ENCODE data around the gene VWC2.

VWC2 gene

GRCh38 chr7:49812534-49812933, 39.1 kb downstream of the VWC2 start:
- no peak for TF ChIP-seq CTCF (IDR thresholded peaks at IDR 0.05; ENCODE audit: insufficient read depth, low read depth, low read length, missing control alignments)
- H3K4me3 ChIP-seq (ENCODE audit: low read depth, low read length) = no peak overlapping the region
- no peak for DNase-seq (ENCODE audit: low read depth)

GRCh38 chr7:49817279-49817678, 43.8 kb downstream of the VWC2 start:
- no peak for TF ChIP-seq CTCF (IDR thresholded peaks at IDR 0.05; ENCODE audit: insufficient read depth, low read depth, low read length, missing control alignments)
- H3K4me3 ChIP-seq (ENCODE audit: low read depth, low read length) = no peak overlapping the region
- no peak for DNase-seq (ENCODE audit: low read depth)

- H3K4me3 ChIP-seq (ENCODE audit: low read depth, low read length) = no peak overlapping the region
- DNase-seq (ENCODE audit: low read depth) = no peak
- TF ChIP-seq CTCF (IDR thresholded peaks at IDR 0.05; ENCODE audit: insufficient read depth, low read depth, low read length, missing control alignments) = no peak
These were observed 47.7 kb downstream of the VWC2 start for GRCh38 chr7:49821181-49821580.

GRCh38 chr7:49822856-49823255, 49.4 kb downstream of the VWC2 start:
- TF ChIP-seq CTCF (IDR thresholded peaks at IDR 0.05; ENCODE audit: insufficient read depth, low read depth, low read length, missing control alignments) = no peak
- no peak for DNase-seq (ENCODE audit: low read depth)
- H3K4me3 ChIP-seq (ENCODE audit: low read depth, low read length) = no peak overlapping the region

GRCh38 chr7:49823566-49823965, 50.1 kb downstream of the VWC2 start:
- TF ChIP-seq CTCF (IDR thresholded peaks at IDR 0.05; ENCODE audit: insufficient read depth, low read depth, low read length, missing control alignments) = no peak
- no peak for DNase-seq (ENCODE audit: low read depth)

GRCh38 chr7:49839863-49840645, 66.6 kb downstream of the VWC2 start:
- no peak for DNase-seq (ENCODE audit: low read depth)
- no peak for TF ChIP-seq CTCF (IDR thresholded peaks at IDR 0.05; ENCODE audit: insufficient read depth, low read depth, low read length, missing control alignments)
- no peak overlapping the region for H3K4me3 ChIP-seq (ENCODE audit: low read depth, low read length)

More at GRCh38 chr7:49823566-49823965, 50.1 kb downstream of the VWC2 start:
- no peak overlapping the region for H3K4me3 ChIP-seq (ENCODE audit: low read depth, low read length)

All from GM12865 (cell line).